Liver (tissue), 3 donors: ENCODE measurements around the gene RBM39.

Experiments used
- CTCF ChIP-seq: fragments of 150-350 bp; IDR thresholded peaks from 2 replicates; pipeline ENCODE4 v1.5.1; 2017; ENCODE audit warnings: improper control_type of control experiment, low read depth, low read length; ENCODE audit not compliant: missing input control
- JUND ChIP-seq, 2 donors: IDR thresholded peaks; 2 replicates each; pipeline ENCODE4 v1.6.1; 2016; ENCODE audit warnings: antibody characterized with exemption in 2 of 2
- MAX ChIP-seq: IDR thresholded peaks from 2 replicates; pipeline ENCODE4 v1.6.1; 2016; ENCODE audit warnings: antibody characterized with exemption
- YY1 ChIP-seq: IDR thresholded peaks from 2 replicates; pipeline ENCODE4 v1.6.1; 2016; ENCODE audit warnings: antibody characterized with exemption, mild to moderate bottlenecking
- donor health status: healthy.
- donor health status: healthy.

GRCh38 chr20:35771367-35771688, 29.3 kb upstream of the RBM39 start:
- TF ChIP-seq CTCF (no peak), JUND (IDR thresholded peaks at IDR 0.05) (no peak), YY1 (no peak), MAX (no peak)
